Left lung (tissue), 10 donors: Measurements from ENCODE around the gene AKNA. TPM values are rescaled to one million over a fixed set of nuclear protein-coding genes. Genes with fewer than 3 reads are reported as not detected.

Experiments used
- ATAC-seq: fragments of 200-7000 bp; cut with Tn5 transposase; one replicate; pipeline ENCODE4 v1.9.1; 2020; ENCODE audit warnings: moderate library complexity
- DNase-seq, 4 donors: peaks; one replicate each; pipeline ENCODE4 v3.0.0-alpha.2; 2013 to 2020
- H3K27ac ChIP-seq, 2 donors: fragments of 200-600 bp; sonication (generic) in 1 of 2; one replicate each; pipeline versions ENCODE4 v1.5.0 to v1.8.0; 2020 to 2021
- H3K27me3 ChIP-seq, 2 donors: fragments of 200-600 bp; sonication (generic) in 1 of 2; one replicate each; pipeline versions ENCODE4 v1.5.0 to v1.8.0; 2020 to 2021
- H3K36me3 ChIP-seq, 2 donors: fragments of 200-600 bp; sonication (generic) in 1 of 2; one replicate each; pipeline versions ENCODE4 v1.5.0 to v1.8.0; 2020 to 2021
- H3K4me1 ChIP-seq, 2 donors: fragments of 200-600 bp; one replicate each; pipeline ENCODE4 v1.8.0; 2021
- H3K4me3 ChIP-seq, 2 donors: fragments of 200-600 bp; sonication (generic) in 1 of 2; one replicate each; pipeline versions ENCODE4 v1.5.0 to v1.8.0; 2020 to 2021; ENCODE audit warnings: mild to moderate bottlenecking in 1 of 2
- H3K9me3 ChIP-seq, 2 donors: fragments of 200-600 bp; sonication (generic) in 1 of 2; one replicate each; pipeline versions ENCODE4 v1.5.0 to v1.8.0; 2020 to 2021
- CTCF ChIP-seq, 2 donors: fragments of 200-600 bp; sonication (generic) in 1 of 2; IDR thresholded peaks; one replicate each; pipeline versions ENCODE4 v1.5.0 to v1.8.0; 2021; ENCODE audit warnings: antibody characterized with exemption in 2 of 2
- intact Hi-C, 2 donors: fragments of 100-400 bp; cut with DNase I; formaldehyde crosslinking; loops; one replicate each; pipeline versions ENCODE4 v1.11.2 to v1.14.2; 2022
- polyA plus RNA-seq, 6 donors: library from polyadenylated mRNA; unstranded; fragments of 120-200 nt; gene quantifications; one replicate each; pipeline ENCODE4 v1.2.1, GENCODE V29; 2013; ENCODE audit not compliant: insufficient read length in 6 of 6
- total RNA-seq, 2 donors: library from RNA; stranded (reverse); fragmentation: NEBNext Ultra II Directional; extraction: Animal tissue kit (Norgen Biotek cat#: 25700); gene quantifications; one replicate each; pipeline ENCODE4 v1.2.1, GENCODE V29; 2021
- donor health status: DM: no; HTN: yes; CAD: no.
- donor health status: DM: no; HTN: no; CAD: no.

Gene AKNA
- total and polyA plus RNA-seq, 8 donors, result 25.1 to 55.3 (median 36.7) TPM

DNA sequence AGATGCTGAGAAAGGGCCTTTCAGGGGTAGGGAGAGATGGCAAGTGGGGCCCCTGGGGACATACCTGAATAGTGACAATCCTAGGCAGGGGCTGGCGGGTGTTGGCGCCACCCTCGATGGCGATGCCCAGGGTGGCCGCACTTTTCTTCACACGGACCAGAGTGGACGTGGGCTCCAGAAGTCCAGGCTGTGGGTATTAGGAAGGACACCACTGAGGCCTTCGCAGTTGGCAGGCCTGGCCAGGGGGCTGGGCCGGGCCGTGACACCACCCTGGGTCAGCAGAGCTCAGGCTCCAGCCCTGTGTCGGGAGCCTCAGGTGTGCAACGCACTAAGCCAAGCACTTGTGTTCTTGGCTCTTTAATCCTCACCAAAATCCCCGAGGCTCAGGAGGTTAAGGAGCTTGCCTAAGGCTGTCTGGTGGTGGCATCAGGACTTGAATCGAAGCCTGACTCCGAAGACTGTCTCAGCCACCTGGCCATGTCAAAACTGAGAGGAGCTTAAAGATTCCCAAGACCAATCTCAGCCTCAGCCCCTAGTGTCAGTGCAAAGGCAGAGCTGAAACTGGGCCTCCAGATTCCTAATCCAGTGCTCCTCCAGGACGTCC, 15.5 kb upstream of the AKNA start:
- intact Hi-C loops, result loop anchor here in 1 of 2 donors (10.0 kb wide), 1 partner anchor 252 kb away; the partner anchor contains the start of gene TEX53
- DNase-seq (peak in 1 of 4 donors; percentile 50), ATAC-seq (no peak)
- Histone ChIP-seq H3K4me1 (peaks cover 0 to 7% of the 10 kb centered on the region in 2 donors), H3K27ac (no peak overlapping the region), H3K27me3 (no peaks in the 10 kb centered on the region), H3K9me3 (no peaks in the 10 kb centered on the region), H3K36me3 (no peaks in the 10 kb centered on the region), H3K4me3 (no peak overlapping the region)
- no peak for TF ChIP-seq CTCF (IDR thresholded peaks at IDR 0.05)

- Histone ChIP-seq H3K27me3 (no peaks in the 10 kb centered on the region), H3K4me1 (peaks cover 6 to 21% of the 10 kb centered on the region in 2 donors), H3K4me3 (no peak overlapping the region), H3K9me3 (no peaks in the 10 kb centered on the region), H3K36me3 (no peaks in the 10 kb centered on the region), H3K27ac (no peak overlapping the region)
- TF ChIP-seq CTCF (IDR thresholded peaks at IDR 0.05), result no peak
- ATAC-seq, result no peak
- DNase-seq, result no peak
- intact Hi-C loops, result loop anchor here in 1 of 2 donors (10.0 kb wide), 1 partner anchor 253 kb away; the partner anchor contains the start of gene TEX53
Measured at GRCh38 chr9:114401344-114401743, 13.6 kb upstream of the AKNA start.

DNA sequence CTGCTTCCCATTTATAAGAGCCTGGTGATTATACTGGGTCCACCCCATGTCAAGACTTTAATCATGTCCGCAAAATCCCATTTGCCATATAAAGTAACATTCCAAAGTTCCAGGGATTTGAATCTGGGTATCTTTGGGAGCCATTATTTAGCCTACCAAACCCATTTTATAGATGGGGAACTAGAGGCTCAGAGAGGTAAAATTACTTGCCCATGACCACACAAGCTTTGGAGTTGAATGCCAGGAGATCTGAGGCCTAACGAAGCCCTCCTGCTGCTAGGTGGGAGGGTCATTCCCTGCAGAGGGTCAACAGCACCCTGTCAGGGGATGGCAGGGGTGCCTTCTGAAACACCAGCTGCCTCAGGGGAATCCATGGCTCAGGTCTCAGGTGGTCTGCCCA, 13.0 kb upstream of the AKNA start:
- intact Hi-C loops, result loop anchor here in 1 of 2 donors (10.0 kb wide), 1 partner anchor 254 kb away; the partner anchor contains the start of gene TEX53
- no peak overlapping the region for H3K27ac ChIP-seq
- TF ChIP-seq CTCF (IDR thresholded peaks at IDR 0.05), result no peak

DNA sequence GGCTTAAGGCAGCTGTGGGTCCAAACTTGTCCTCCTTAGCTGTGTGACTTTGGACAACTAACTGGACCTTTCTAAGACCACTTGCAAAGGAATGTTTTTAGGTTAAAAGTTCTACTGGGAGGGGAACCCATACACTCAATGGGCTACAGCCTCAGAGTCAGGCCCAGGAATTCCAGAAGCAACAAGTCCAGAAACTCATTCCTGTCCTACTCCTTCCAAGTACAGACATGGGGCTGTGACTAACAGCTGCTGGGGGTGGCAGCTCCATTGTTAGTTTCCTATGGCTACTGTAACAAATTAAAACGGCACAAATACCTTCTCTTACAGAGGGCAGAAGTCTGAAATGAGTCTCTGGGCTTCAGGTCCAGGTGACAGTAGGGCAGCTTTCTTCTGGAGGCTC, 12.4 kb upstream of the AKNA start:
- no peaks in the 10 kb centered on the region for H3K9me3 ChIP-seq
- no peak for DNase-seq
- intact Hi-C loops, result loop anchor here in 1 of 2 donors (10.0 kb wide), 1 partner anchor 255 kb away; the partner anchor contains the start of gene TEX53
- no peak for ATAC-seq
- no peak overlapping the region for H3K27ac ChIP-seq
- no peaks in the 10 kb centered on the region for H3K36me3 ChIP-seq
- H3K27me3 ChIP-seq, result no peaks in the 10 kb centered on the region
- no peak overlapping the region for H3K4me3 ChIP-seq
- H3K4me1 ChIP-seq, result peaks cover 6 to 32% of the 10 kb centered on the region in 2 donors
- TF ChIP-seq CTCF (IDR thresholded peaks at IDR 0.05), result no peak

More for the DNA sequence above, 13.0 kb upstream of the AKNA start:
- H3K27me3 ChIP-seq, result no peaks in the 10 kb centered on the region
- H3K9me3 ChIP-seq, result no peaks in the 10 kb centered on the region
- DNase-seq, result peak in 1 of 4 donors; percentile 4
- H3K4me3 ChIP-seq, result no peak overlapping the region
- no peak for ATAC-seq
- H3K36me3 ChIP-seq, result no peaks in the 10 kb centered on the region
- H3K4me1 ChIP-seq, result peaks cover 6 to 26% of the 10 kb centered on the region in 2 donors

GRCh38 chr9:114399381-114399780, 11.6 kb upstream of the AKNA start:
- intact Hi-C loops, result no loop called here
- Histone ChIP-seq H3K4me3 (no peak overlapping the region), H3K27me3 (no peaks in the 10 kb centered on the region), H3K27ac (no peak overlapping the region), H3K9me3 (no peaks in the 10 kb centered on the region), H3K36me3 (no peaks in the 10 kb centered on the region), H3K4me1 (peaks cover 6 to 40% of the 10 kb centered on the region in 2 donors)
- DNase-seq (peak in 1 of 4 donors; percentile 10), ATAC-seq (no peak)
- no peak for TF ChIP-seq CTCF (IDR thresholded peaks at IDR 0.05)
